ENCODE data around the gene RAPGEF3. TPM values are rescaled to one million over a fixed set of nuclear protein-coding genes. Genes with fewer than 3 reads are reported as not detected.

RAPGEF3 gene
- total and polyA plus RNA-seq, 8 donors: 10.8 to 28.9 (median 16.5) TPM

GRCh38 chr12:47791351-47791746, 32.7 kb upstream of the RAPGEF3 start:
- ATAC-seq: no peak
- Histone ChIP-seq H3K36me3 (peaks cover under 1 to 100% of the 10 kb centered on the region in 2 donors), H3K27me3 (no peaks in the 10 kb centered on the region), H3K9me3 (no peaks in the 10 kb centered on the region), H3K4me1 (no peaks in the 10 kb centered on the region), H3K27ac (no peak overlapping the region), H3K4me3 (no peak overlapping the region)
- intact Hi-C loops (cut with DNase I): no loop called here
- DNase-seq: peak in 1 of 4 donors; percentile 62
- TF ChIP-seq, protein P1, sequence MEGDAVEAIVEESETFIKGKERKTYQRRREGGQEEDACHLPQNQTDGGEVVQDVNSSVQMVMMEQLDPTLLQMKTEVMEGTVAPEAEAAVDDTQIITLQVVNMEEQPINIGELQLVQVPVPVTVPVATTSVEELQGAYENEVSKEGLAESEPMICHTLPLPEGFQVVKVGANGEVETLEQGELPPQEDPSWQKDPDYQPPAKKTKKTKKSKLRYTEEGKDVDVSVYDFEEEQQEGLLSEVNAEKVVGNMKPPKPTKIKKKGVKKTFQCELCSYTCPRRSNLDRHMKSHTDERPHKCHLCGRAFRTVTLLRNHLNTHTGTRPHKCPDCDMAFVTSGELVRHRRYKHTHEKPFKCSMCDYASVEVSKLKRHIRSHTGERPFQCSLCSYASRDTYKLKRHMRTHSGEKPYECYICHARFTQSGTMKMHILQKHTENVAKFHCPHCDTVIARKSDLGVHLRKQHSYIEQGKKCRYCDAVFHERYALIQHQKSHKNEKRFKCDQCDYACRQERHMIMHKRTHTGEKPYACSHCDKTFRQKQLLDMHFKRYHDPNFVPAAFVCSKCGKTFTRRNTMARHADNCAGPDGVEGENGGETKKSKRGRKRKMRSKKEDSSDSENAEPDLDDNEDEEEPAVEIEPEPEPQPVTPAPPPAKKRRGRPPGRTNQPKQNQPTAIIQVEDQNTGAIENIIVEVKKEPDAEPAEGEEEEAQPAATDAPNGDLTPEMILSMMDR (IDR thresholded peaks at IDR 0.05): no peak

DNA sequence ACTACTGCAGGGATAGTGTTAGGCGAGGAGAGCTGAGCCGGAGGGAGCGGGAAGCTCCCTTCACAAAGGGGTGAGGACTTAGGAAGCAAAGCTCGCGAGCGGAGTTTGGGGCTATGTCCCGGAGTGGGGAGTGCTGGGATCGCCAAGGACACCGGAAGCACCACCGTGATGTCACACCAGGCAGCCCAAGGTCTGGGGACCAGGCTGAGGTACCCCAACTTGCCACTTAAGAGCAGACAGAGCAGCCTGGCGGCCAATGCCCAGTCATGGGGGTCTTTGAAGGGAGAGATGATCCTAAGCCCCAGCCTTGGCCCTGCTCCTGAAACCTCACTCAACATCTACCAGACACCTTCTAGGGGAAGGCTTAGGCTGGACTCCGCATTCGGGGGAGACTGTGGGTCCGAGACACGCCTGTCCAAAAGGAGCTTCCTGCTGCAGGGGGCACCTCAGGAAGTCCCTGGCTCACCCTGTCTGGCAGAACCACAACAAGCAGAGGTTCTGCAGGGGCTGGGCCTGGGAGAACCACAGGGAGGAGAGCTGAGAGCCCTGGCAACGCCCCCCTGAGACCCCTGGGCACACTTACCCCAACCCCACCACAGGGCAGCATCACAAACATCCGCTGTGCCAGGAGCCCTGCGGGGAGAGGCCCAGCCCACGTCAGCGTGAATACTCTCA, 32.1 kb upstream of the RAPGEF3 start:
- Histone ChIP-seq H3K27ac (no peak overlapping the region), H3K4me3 (no peak overlapping the region), H3K27me3 (no peaks in the 10 kb centered on the region), H3K36me3 (peaks cover 0 to 100% of the 10 kb centered on the region in 2 donors), H3K9me3 (no peaks in the 10 kb centered on the region), H3K4me1 (no peaks in the 10 kb centered on the region)
- intact Hi-C loops (cut with DNase I): no loop called here
- TF ChIP-seq, protein P1 (IDR thresholded peaks at IDR 0.05): no peak
- no peak for ATAC-seq
- DNase-seq: peak in 1 of 4 donors; percentile 57

GRCh38 chr12:47789712-47790489, 31.2 kb upstream of the RAPGEF3 start:
- DNase-seq (peak in 1 of 4 donors; percentile 70), ATAC-seq (no peak)
- Histone ChIP-seq H3K36me3 (peaks cover 0 to 100% of the 10 kb centered on the region in 2 donors), H3K27ac (peak overlapping the region in 1 of 2 donors; percentile 3), H3K4me1 (no peaks in the 10 kb centered on the region), H3K9me3 (no peaks in the 10 kb centered on the region), H3K27me3 (no peaks in the 10 kb centered on the region), H3K4me3 (no peak overlapping the region)
- intact Hi-C loops (cut with DNase I): no loop called here
- TF ChIP-seq, protein P1 (IDR thresholded peaks at IDR 0.05): no peak

DNA sequence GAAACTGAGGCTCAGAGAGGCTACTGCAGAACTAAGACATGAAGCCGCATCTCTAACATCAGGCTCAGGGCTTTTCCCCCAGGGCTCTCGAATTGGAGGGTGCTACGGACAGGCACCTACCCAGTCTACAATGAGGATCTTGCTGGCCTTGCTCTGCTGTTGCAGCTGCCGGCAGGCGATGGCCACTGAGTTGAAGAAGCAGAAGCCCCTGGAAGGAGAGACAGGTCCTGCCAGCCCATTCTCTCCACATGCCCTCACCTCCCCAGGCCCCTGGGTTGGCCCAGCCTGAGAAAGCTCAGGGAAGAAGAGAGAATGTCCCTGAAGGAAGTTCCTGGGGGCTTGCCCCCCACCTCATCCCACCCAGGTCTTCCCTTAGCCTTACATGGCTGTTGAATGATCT, 30.5 kb upstream of the RAPGEF3 start:
- no peak overlapping the region for H3K4me3 ChIP-seq
- intact Hi-C loops (cut with DNase I): no loop called here
- ATAC-seq (no peak), DNase-seq (peak in 1 of 4 donors; percentile 49)
- no peaks in the 10 kb centered on the region for H3K9me3 ChIP-seq
- peaks cover 0 to 100% of the 10 kb centered on the region in 2 donors for H3K36me3 ChIP-seq
- H3K27ac ChIP-seq: no peak overlapping the region
- TF ChIP-seq, protein P1 (IDR thresholded peaks at IDR 0.05): no peak
- H3K4me1 ChIP-seq: no peaks in the 10 kb centered on the region
- no peaks in the 10 kb centered on the region for H3K27me3 ChIP-seq

DNA sequence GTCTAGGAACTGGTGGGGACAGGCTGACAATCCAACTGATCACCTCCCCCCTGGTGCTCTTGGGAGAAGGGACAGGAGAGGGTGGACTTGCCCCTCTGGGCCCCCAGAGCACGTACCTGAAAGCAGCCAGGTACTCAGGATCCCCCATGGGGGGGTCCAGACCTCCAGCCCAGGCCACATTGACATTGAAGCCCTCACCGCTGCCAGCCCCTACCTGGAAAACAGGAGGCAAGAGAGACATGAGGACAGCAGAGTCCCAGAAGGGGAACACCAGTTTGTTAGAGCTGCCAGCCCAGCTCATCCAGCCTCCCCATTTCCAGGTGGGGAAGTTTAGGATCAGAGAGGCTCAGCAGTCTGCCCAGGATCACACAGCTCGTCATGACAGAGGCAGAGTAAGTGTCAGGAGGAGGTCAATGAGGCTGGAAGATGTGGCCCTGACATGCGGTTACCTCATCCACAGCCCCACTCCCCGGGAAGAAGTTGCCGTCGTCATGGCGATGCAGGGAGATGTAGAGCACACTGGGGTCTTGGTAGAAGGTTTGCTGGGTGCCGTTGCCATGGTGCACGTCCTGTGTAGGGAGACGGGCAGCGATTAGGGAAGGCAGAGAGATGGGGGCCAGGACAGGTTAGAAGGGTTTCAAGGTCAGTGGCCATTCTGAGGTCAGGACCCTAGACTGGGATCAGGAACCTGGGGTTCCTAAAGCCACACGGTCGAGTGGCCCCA, 29.1 kb upstream of the RAPGEF3 start:
- no peak overlapping the region for H3K27ac ChIP-seq
- H3K4me1 ChIP-seq: no peaks in the 10 kb centered on the region
- TF ChIP-seq, protein P1 (IDR thresholded peaks at IDR 0.05): no peak
- DNase-seq: peak in 1 of 4 donors; percentile 46
- no peak for ATAC-seq
- H3K27me3 ChIP-seq: no peaks in the 10 kb centered on the region
- intact Hi-C loops (cut with DNase I): no loop called here
- no peak overlapping the region for H3K4me3 ChIP-seq
- no peaks in the 10 kb centered on the region for H3K9me3 ChIP-seq
- H3K36me3 ChIP-seq: peaks cover 0 to 100% of the 10 kb centered on the region in 2 donors
